HEK293T (cell line): Measurements from ENCODE around the gene ZNF536.

Experiments used
- BHLHE40 ChIP-seq: fragments of 450-650 bp; IDR thresholded peaks from 2 replicates; pipeline ENCODE4 v1.6.1; 2016; ENCODE audit warnings: mild to moderate bottlenecking, moderate library complexity, borderline replicate concordance
- CTBP1 ChIP-seq: fragments of 450-650 bp; IDR thresholded peaks from 2 replicates; pipeline ENCODE4 v1.6.1; 2016; ENCODE audit warnings: borderline replicate concordance
- ELF4 ChIP-seq: fragments of 450-650 bp; IDR thresholded peaks from 2 replicates; pipeline ENCODE4 v1.6.1; 2017; ENCODE audit warnings: antibody characterized with exemption
- FOXA1 ChIP-seq: fragments of 450-650 bp; IDR thresholded peaks from 2 replicates; pipeline ENCODE4 v1.6.1; 2016; ENCODE audit warnings: mild to moderate bottlenecking
- FOXK2 ChIP-seq: fragments of 450-650 bp; IDR thresholded peaks from 2 replicates; pipeline ENCODE4 v1.6.1; 2016; ENCODE audit warnings: mild to moderate bottlenecking
- FOXM1 ChIP-seq: fragments of 450-650 bp; IDR thresholded peaks from 2 replicates; pipeline ENCODE4 v1.6.1; 2017; ENCODE audit warnings: mild to moderate bottlenecking, borderline replicate concordance
- HDGF ChIP-seq: fragments of 450-650 bp; IDR thresholded peaks from 2 replicates; pipeline ENCODE4 v1.6.1; 2017; ENCODE audit warnings: antibody characterized with exemption, borderline replicate concordance
- L3MBTL2 ChIP-seq: fragments of 450-650 bp; conservative IDR thresholded peaks from 2 replicates; pipeline ENCODE4 v1.6.1; 2016; ENCODE audit warnings: mild to moderate bottlenecking
- LEF1 ChIP-seq: fragments of 450-650 bp; IDR thresholded peaks from 2 replicates; pipeline ENCODE4 v1.6.1; 2017; ENCODE audit warnings: mild to moderate bottlenecking, borderline replicate concordance
- SP1 ChIP-seq: fragments of 450-650 bp; IDR thresholded peaks from 2 replicates; pipeline ENCODE4 v1.6.1; 2017
- TARDBP ChIP-seq: fragments of 450-650 bp; IDR thresholded peaks from 2 replicates; pipeline ENCODE4 v1.6.1; 2016
- ZNF384 ChIP-seq: fragments of 450-650 bp; IDR thresholded peaks from 2 replicates; pipeline ENCODE4 v1.6.1; 2016
- TF ChIP-seq, protein P1 (sequence below): fragments of 450-650 bp; IDR thresholded peaks from 2 replicates; pipeline ENCODE4 v1.6.1; 2016

- TF ChIP-seq BHLHE40 (no peak), FOXA1 (no peak), CTBP1 (no peak), LEF1 (no peak), SP1 (no peak), FOXM1 (no peak), ZNF384 (no peak), TARDBP (no peak), FOXK2 (no peak), ELF4 (no peak), L3MBTL2 (no peak), HDGF (no peak)
- TF ChIP-seq, protein P1, sequence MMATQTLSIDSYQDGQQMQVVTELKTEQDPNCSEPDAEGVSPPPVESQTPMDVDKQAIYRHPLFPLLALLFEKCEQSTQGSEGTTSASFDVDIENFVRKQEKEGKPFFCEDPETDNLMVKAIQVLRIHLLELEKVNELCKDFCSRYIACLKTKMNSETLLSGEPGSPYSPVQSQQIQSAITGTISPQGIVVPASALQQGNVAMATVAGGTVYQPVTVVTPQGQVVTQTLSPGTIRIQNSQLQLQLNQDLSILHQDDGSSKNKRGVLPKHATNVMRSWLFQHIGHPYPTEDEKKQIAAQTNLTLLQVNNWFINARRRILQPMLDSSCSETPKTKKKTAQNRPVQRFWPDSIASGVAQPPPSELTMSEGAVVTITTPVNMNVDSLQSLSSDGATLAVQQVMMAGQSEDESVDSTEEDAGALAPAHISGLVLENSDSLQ = no peak
Measured at GRCh38 chr19:30333291-30334065, 38.7 kb upstream of the ZNF536 start.
